HG02840 (cell line): ENCODE measurements around the gene HDAC7.
"Not testable (repeated sequence)": the region's sequence is repeated elsewhere in the genome, so short reads cannot be mapped to it uniquely, and the experiment has no call there.

Experiments
- ATAC-seq: cut with Tn5 transposase; IDR thresholded peaks from one replicate; pipeline ENCODE4 v1.9.1; 2021; ENCODE audit warnings: mild to moderate bottlenecking, moderate library complexity, moderate number of reproducible peaks; ENCODE audit not compliant: unreplicated experiment, low FRiP score

The HDAC7 gene

GRCh38 chr12:47850153-47851084, 30.7 kb upstream of the HDAC7 start:
- no peak for ATAC-seq

GRCh38 chr12:47849261-47849660, 29.6 kb upstream of the HDAC7 start:
- ATAC-seq, result no peak

- no peak for ATAC-seq
Observed at GRCh38 chr12:47848853-47849252, 29.1 kb upstream of the HDAC7 start.

GRCh38 chr12:47846294-47846996, 26.7 kb upstream of the HDAC7 start:
- no peak for ATAC-seq

- ATAC-seq, result no peak
Observed at GRCh38 chr12:47845081-47845480, 25.4 kb upstream of the HDAC7 start.

- no peak for ATAC-seq
Observed at GRCh38 chr12:47844264-47845019, 24.7 kb upstream of the HDAC7 start.

GRCh38 chr12:47843226-47843980, 23.7 kb upstream of the HDAC7 start:
- ATAC-seq, result no peak

GRCh38 chr12:47842543-47842942, 22.8 kb upstream of the HDAC7 start:
- ATAC-seq, result not testable (repeated sequence)

- ATAC-seq, result no peak
Observed at GRCh38 chr12:47841910-47842309, 22.2 kb upstream of the HDAC7 start.

GRCh38 chr12:47841501-47841900, 21.8 kb upstream of the HDAC7 start:
- ATAC-seq, result no peak

GRCh38 chr12:47840571-47840970, 20.9 kb upstream of the HDAC7 start:
- ATAC-seq, result no peak

- no peak for ATAC-seq
Observed at GRCh38 chr12:47839214-47839876, 19.6 kb upstream of the HDAC7 start.

- ATAC-seq, result no peak
Observed at GRCh38 chr12:47838286-47838931, 18.7 kb upstream of the HDAC7 start.

GRCh38 chr12:47837190-47838171, 17.8 kb upstream of the HDAC7 start:
- ATAC-seq, result no peak

- no peak for ATAC-seq
Observed at GRCh38 chr12:47835831-47836155, 16.1 kb upstream of the HDAC7 start.

- no peak for ATAC-seq
Observed at GRCh38 chr12:47835006-47835830, 15.5 kb upstream of the HDAC7 start.

GRCh38 chr12:47834199-47834903, 14.6 kb upstream of the HDAC7 start:
- no peak for ATAC-seq
